ENCODE data around the gene LINGO3. TPM values are rescaled to one million over a fixed set of nuclear protein-coding genes. Genes with fewer than 3 reads are reported as not detected.

Gene LINGO3
- total and polyA plus RNA-seq, 12 donors: 0.11 TPM; not detected in 11

- H3K36me3 ChIP-seq (replicated peaks in 1 of 2): peaks cover 0 to 5% of the 10 kb centered on the region in 2 donors
- TF ChIP-seq CTCF (IDR thresholded peaks at IDR 0.05): no peak
- no peak for TF ChIP-seq POLR2A (IDR thresholded peaks at IDR 0.05)
- H3K27ac ChIP-seq: no peak overlapping the region
- H3K9me3 ChIP-seq (replicated peaks in 1 of 3): no peaks in the 10 kb centered on the region
- WGBS, 4 donors: 91 to 95% (median 93%) methylated on average over 25 to 26 of the region's 26 CpGs
- intact Hi-C loops (cut with DNase I): no loop called here
- no peak overlapping the region for H3K4me3 ChIP-seq
- DNase-seq: no peak
- no peaks in the 10 kb centered on the region for H3K4me1 ChIP-seq (replicated peaks in 1 of 2)
- no peaks in the 10 kb centered on the region for H3K27me3 ChIP-seq
These were observed 27.3 kb upstream of the LINGO3 start for GRCh38 chr19:2334986-2335846.

GRCh38 chr19:2334426-2334825, 26.5 kb upstream of the LINGO3 start:
- Histone ChIP-seq H3K36me3 (replicated peaks in 1 of 2) (peaks cover 0 to 5% of the 10 kb centered on the region in 2 donors), H3K4me1 (replicated peaks in 1 of 2) (peaks cover 5% of the 10 kb centered on the region in 2 donors), H3K27ac (no peak overlapping the region), H3K9me3 (replicated peaks in 1 of 3) (no peaks in the 10 kb centered on the region), H3K4me3 (no peak overlapping the region), H3K27me3 (no peaks in the 10 kb centered on the region)
- DNase-seq: no peak
- intact Hi-C loops (cut with DNase I): no loop called here
- 93 to 95% (median 94%) methylated on average over 17 to 27 of the region's 27 CpGs; no CpG with 5 or more reads in 1 of the 4 donors for WGBS, 4 donors
- TF ChIP-seq CTCF (IDR thresholded peaks at IDR 0.05) (no peak), POLR2A (IDR thresholded peaks at IDR 0.05) (no peak)

GRCh38 chr19:2333807-2334211, 25.9 kb upstream of the LINGO3 start:
- no peak for TF ChIP-seq POLR2A (IDR thresholded peaks at IDR 0.05)
- no peak for TF ChIP-seq CTCF (IDR thresholded peaks at IDR 0.05)
- Histone ChIP-seq H3K4me1 (replicated peaks in 1 of 2) (peaks cover 10 to 12% of the 10 kb centered on the region in 2 donors), H3K9me3 (replicated peaks in 1 of 3) (no peaks in the 10 kb centered on the region), H3K27me3 (no peaks in the 10 kb centered on the region), H3K27ac (peak overlapping the region in 1 of 5 donors; percentile 8), H3K4me3 (no peak overlapping the region), H3K36me3 (replicated peaks in 1 of 2) (peaks cover 0 to 1% of the 10 kb centered on the region in 2 donors)
- intact Hi-C loops (cut with DNase I): no loop called here
- 61 to 80% (median 75%) methylated on average over 5 to 11 of the region's 11 CpGs for WGBS, 4 donors
- no peak for DNase-seq

GRCh38 chr19:2333027-2333806, 25.3 kb upstream of the LINGO3 start:
- DNase-seq: no peak
- intact Hi-C loops (cut with DNase I): no loop called here
- no peak overlapping the region for H3K4me3 ChIP-seq
- H3K27me3 ChIP-seq: no peaks in the 10 kb centered on the region
- H3K36me3 ChIP-seq (replicated peaks in 1 of 2): no peaks in the 10 kb centered on the region
- 69 to 80% (median 76%) methylated on average over 20 to 27 of the region's 27 CpGs for WGBS, 4 donors
- TF ChIP-seq POLR2A (IDR thresholded peaks at IDR 0.05): no peak
- H3K27ac ChIP-seq: peak overlapping the region in 1 of 5 donors; percentile 8
- no peaks in the 10 kb centered on the region for H3K9me3 ChIP-seq (replicated peaks in 1 of 3)
- H3K4me1 ChIP-seq (replicated peaks in 1 of 2): peaks cover 10 to 14% of the 10 kb centered on the region in 2 donors
